Brain microvascular endothelial cell (primary cell): Measurements from ENCODE around the gene ACAD10.

Source experiments
- DNase-seq: peaks from one replicate; pipeline ENCODE4 v3.0.0-alpha.2; 2020
- H3K27ac ChIP-seq: fragments of 250-450 bp; sonication (Bioruptor Pico); 2 replicates; pipeline ENCODE4 v1.5.1; 2020; ENCODE audit warnings: mild to moderate bottlenecking, moderate library complexity
- H3K27me3 ChIP-seq: fragments of 250-450 bp; sonication (Bioruptor Pico); replicated peaks from 2 replicates; pipeline ENCODE4 v1.5.1; 2020; ENCODE audit warnings: mild to moderate bottlenecking
- H3K36me3 ChIP-seq: fragments of 250-450 bp; sonication (Bioruptor Pico); replicated peaks from 2 replicates; pipeline ENCODE4 v1.5.1; 2020; ENCODE audit warnings: mild to moderate bottlenecking
- H3K4me3 ChIP-seq: 2 replicates; pipeline ENCODE4 v1.5.1; 2011; ENCODE audit warnings: low read depth, mild to moderate bottlenecking, control low read depth, low read length, moderate library complexity
- in situ Hi-C: cut with HindIII; loops from 2 replicates; pipeline ENCODE4 v1.10.0; 2017; ENCODE audit warnings: low sequenced_read_pairs, low pct_ligation_motif_present
- TF ChIP-seq, protein P1 (sequence below): IDR thresholded peaks from 2 replicates; pipeline ENCODE4 v1.5.1; 2011; ENCODE audit warnings: low read depth, mild to moderate bottlenecking, moderate library complexity, low read length, control low read depth, inconsistent platforms; ENCODE audit errors: missing control alignments

Gene ACAD10

DNA sequence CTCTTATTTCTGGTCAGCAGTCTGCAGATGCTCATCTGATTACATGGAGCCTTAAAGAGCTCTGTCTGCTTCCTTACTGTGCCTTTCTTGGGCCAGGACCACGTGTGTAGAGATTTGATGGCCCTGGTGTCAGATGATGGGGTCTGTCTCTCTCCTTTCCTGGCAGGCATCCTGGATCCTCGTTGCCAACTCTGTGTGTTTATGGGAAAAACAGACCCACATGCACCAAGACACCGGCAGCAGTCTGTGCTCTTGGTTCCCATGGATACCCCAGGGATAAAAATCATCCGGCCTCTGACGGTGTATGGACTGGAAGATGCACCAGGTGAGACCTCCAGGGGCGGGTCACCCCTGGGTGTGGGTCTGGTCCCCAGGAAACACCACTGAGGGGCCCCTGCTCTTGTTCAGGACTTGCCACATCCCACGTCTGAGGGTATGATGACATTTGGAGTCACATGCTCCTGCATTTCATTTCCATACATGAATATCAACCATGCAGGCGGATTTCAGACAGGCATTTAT lies 62.4 kb downstream of the ACAD10 start:
- in situ Hi-C loops: no loop called here
- Histone ChIP-seq H3K4me3 (no peak overlapping the region), H3K27ac (no peak overlapping the region)

DNA sequence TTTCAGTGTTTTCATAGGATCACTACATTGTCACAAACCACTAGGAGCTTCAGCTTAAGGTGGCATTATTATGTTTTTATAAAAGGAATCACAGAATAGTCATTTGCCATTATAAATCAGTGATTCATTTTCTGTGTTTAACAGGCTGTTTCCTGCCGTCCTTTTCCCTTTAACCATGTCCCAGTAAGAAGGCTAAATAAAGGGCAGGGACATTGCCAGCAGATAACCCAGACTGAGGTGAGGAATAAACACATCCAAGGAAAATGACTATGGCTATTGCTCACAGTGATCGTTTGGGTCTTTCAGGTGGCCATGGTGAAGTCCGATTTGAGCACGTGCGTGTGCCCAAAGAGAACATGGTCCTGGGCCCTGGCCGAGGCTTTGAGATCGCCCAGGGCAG lies 63.0 kb downstream of the ACAD10 start:
- TF ChIP-seq, protein P1, sequence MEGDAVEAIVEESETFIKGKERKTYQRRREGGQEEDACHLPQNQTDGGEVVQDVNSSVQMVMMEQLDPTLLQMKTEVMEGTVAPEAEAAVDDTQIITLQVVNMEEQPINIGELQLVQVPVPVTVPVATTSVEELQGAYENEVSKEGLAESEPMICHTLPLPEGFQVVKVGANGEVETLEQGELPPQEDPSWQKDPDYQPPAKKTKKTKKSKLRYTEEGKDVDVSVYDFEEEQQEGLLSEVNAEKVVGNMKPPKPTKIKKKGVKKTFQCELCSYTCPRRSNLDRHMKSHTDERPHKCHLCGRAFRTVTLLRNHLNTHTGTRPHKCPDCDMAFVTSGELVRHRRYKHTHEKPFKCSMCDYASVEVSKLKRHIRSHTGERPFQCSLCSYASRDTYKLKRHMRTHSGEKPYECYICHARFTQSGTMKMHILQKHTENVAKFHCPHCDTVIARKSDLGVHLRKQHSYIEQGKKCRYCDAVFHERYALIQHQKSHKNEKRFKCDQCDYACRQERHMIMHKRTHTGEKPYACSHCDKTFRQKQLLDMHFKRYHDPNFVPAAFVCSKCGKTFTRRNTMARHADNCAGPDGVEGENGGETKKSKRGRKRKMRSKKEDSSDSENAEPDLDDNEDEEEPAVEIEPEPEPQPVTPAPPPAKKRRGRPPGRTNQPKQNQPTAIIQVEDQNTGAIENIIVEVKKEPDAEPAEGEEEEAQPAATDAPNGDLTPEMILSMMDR: no peak
- Histone ChIP-seq H3K27me3 (no peaks in the 10 kb centered on the region), H3K4me3 (no peak overlapping the region), H3K36me3 (peaks cover 2% of the 10 kb centered on the region), H3K27ac (no peak overlapping the region)
- no peak for DNase-seq
- in situ Hi-C loops: no loop called here

More for the DNA sequence above, 62.4 kb downstream of the ACAD10 start:
- no peak for DNase-seq
- TF ChIP-seq, protein P1: no peak
- Histone ChIP-seq H3K36me3 (peaks cover 2% of the 10 kb centered on the region), H3K27me3 (no peaks in the 10 kb centered on the region)

DNA sequence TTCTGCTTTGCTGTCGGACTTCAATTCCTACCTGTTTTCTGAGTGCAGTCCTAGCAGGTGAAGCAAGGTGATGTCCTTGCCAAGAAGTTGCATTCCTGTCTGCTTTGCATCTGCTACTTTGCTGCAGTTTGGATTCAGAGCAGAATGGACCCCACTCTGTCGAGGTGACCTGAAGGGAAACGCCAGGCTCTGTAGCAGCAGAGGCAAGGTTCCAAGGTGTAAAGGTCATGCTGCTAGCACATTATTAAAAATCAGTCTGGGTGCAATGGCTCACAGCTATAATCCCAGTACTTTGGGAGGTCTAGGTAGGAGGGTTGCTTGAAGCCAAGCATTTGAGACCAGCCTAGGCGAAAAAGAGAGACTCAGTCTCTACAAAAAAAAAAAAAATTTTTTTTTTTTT lies 63.5 kb downstream of the ACAD10 start:
- Histone ChIP-seq H3K27me3 (no peaks in the 10 kb centered on the region), H3K27ac (no peak overlapping the region), H3K36me3 (peaks cover 2% of the 10 kb centered on the region), H3K4me3 (no peak overlapping the region)
- DNase-seq: no peak
- TF ChIP-seq, protein P1: no peak
- in situ Hi-C loops: no loop called here

DNA sequence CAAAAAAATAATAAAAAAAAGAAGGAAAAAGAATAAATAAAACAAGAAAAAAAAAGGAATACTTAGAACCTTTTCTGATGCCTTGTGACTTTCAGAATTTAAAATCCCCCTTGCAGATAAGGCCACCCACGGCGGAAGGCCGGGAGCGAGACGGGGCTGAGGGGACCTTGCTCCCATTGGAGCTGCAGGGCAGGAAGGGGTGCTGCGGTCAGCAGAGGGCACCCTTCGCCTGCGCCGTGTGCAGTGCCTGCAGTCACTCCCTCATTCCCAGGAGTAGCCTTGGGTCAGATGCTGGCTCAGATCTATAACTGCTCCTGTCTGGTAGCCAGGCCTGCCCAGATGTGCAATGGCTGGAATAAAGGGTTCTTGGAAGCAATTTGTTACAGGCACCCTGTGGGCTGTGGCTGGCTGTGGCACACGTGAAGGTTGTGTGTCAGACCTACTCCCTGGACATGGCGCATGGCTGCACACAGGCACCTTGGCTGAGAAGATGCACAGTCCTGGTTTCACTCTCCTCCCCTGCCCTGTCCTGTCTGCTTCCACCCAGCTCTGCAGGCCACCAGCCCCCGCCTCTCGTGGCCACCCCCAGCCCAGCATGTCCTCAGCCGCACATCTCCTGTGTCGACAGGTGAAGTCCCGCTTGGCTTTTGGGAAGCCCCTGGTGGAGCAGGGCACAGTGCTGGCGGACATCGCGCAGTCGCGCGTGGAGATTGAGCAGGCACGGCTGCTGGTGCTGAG lies 67.5 kb downstream of the ACAD10 start:
- no peak for DNase-seq
- H3K27me3 ChIP-seq: no peaks in the 10 kb centered on the region
- H3K27ac ChIP-seq: no peak overlapping the region
- TF ChIP-seq, protein P1: peak; percentile 82
- no peaks in the 10 kb centered on the region for H3K36me3 ChIP-seq
- in situ Hi-C loops: no loop called here
- H3K4me3 ChIP-seq: no peak overlapping the region

DNA sequence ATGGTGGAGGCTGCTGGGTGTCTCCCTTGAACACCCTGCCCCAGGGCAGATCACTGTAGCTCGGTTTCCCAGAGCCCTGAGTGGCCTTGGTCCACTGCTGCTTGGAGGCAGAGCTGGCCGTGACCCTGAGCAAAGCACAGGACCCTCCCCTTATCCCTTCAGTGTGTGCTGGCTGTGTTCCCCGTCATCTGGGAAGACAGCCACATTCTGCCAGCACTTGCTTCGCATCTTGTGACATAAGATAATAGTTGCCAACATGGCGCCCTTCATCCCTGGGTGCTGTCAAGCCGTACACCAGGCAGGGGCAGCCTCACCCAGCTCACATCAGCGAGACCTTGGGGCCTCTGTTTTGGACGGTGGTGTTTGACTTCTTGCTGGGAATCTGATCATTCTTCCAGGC lies 68.8 kb downstream of the ACAD10 start:
- H3K36me3 ChIP-seq: no peaks in the 10 kb centered on the region

More for the DNA sequence above, 68.8 kb downstream of the ACAD10 start:
- DNase-seq: no peak
- no peak overlapping the region for H3K27ac ChIP-seq
- TF ChIP-seq, protein P1: no peak
- no peak overlapping the region for H3K4me3 ChIP-seq
- no peaks in the 10 kb centered on the region for H3K27me3 ChIP-seq
- in situ Hi-C loops: no loop called here
